D721Med (cell line): Measurements from ENCODE around the gene ICA1.

Source experiments
- DNase-seq: peaks from one replicate; pipeline ENCODE4 v3.0.0; 2011; ENCODE audit warnings: low spot score; ENCODE audit not compliant: insufficient read length
- FAIRE-seq: peaks from 2 replicates; lab custom pipeline; 2011; peaks lifted over from hg19 to GRCh38; lab: Jason Lieb, UNC
- CTCF ChIP-seq: IDR thresholded peaks from 2 replicates; pipeline ENCODE4 v1.5.1; 2012; ENCODE audit warnings: mild to moderate bottlenecking, control low read depth; ENCODE audit not compliant: insufficient read depth; ENCODE audit errors: missing control alignments

Gene ICA1

GRCh38 chr7:8114175-8114574 is 147.8 kb downstream of the ICA1 start:
- no peak for FAIRE-seq
- TF ChIP-seq CTCF, result no peak
- DNase-seq, result no peak

GRCh38 chr7:8113184-8113583 is 148.8 kb downstream of the ICA1 start:
- FAIRE-seq (no peak), DNase-seq (no peak)
- TF ChIP-seq CTCF, result no peak

GRCh38 chr7:8112685-8113084 is 149.3 kb downstream of the ICA1 start:
- TF ChIP-seq CTCF, result no peak
- no peak for DNase-seq
- FAIRE-seq, result no peak

GRCh38 chr7:8111282-8111960 is 150.5 kb downstream of the ICA1 start:
- no peak for TF ChIP-seq CTCF
- FAIRE-seq (no peak), DNase-seq (no peak)

- no peak for TF ChIP-seq CTCF
- FAIRE-seq, result no peak
- DNase-seq, result no peak
These were observed 152.6 kb downstream of the ICA1 start for GRCh38 chr7:8109196-8110022.

GRCh38 chr7:8105449-8106095 is 156.4 kb downstream of the ICA1 start:
- no peak for TF ChIP-seq CTCF
- DNase-seq (no peak), FAIRE-seq (no peak)
